Fibroblast of the aortic adventitia (primary cell): ENCODE results near the gene GLS. TPM values are rescaled to one million over a fixed set of nuclear protein-coding genes. Genes with fewer than 3 reads are reported as not detected.
"Not testable (repeated sequence)": the region's sequence is repeated elsewhere in the genome, so short reads cannot be mapped to it uniquely, and the experiment has no call there.

ENCODE experiments used
- DNase-seq: peaks from one replicate; pipeline ENCODE4 v3.0.0-alpha.2; 2010; ENCODE audit warnings: low read depth
- H3K4me3 ChIP-seq: 2 replicates; pipeline ENCODE4 v1.5.1; 2011; ENCODE audit warnings: low read depth, mild to moderate bottlenecking, control low read depth, low read length, moderate library complexity
- CTCF ChIP-seq: IDR thresholded peaks from 2 replicates; pipeline ENCODE4 v1.5.1; 2011; ENCODE audit warnings: mild to moderate bottlenecking, low read length, control low read depth, inconsistent platforms; ENCODE audit not compliant: insufficient read depth
- total RNA-seq: library from RNA; depleted of rRNA; stranded (reverse); fragments of >200 nt; gene quantifications from 2 replicates; pipeline ENCODE4 v1.2.3, GENCODE V29; 2012; ENCODE audit warnings: low replicate concordance

Gene GLS
- total RNA-seq, 1 donor = 116 TPM

DNA sequence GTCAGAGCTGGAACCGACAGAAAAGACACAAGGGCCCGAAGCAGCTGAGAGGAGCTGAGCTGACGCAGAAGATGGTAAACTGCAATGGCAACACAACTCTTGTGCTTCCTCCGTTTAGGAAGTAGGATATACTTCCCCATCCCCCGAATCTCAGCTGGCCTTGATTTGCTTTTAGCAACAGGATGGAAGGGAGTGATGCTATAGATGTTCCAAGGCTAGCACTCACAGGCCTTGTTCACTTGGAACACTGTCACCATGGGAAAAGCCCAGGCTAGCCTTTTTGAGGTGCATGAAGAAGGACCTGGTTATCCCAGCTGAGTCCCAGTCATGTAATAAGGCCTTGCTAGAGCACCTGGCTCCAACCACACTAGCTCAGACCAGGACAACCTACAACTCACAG lies 107.3 kb downstream of the GLS start:
- H3K4me3 ChIP-seq = no peak overlapping the region
- DNase-seq = no peak
- no peak for TF ChIP-seq CTCF

DNA sequence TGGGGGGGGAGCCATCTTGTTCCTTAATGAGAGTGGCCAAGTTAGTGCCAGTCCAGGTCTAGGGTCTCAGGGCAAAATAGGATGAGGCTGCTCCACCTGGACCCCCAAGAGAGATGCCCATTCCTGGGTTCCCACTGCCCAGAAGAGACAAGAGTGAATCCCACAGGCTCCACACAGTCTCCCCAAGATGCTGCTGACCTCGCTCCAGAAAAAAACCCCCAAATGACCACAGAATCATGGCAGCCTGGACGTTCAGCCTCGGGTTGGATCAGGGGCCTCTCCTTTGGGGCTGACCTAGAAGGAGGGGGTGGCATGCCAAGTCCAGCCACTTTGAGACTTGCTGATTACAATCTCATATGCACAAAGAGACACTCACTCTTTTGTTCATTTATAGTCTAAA lies 108.3 kb downstream of the GLS start:
- DNase-seq = no peak
- H3K4me3 ChIP-seq = no peak overlapping the region
- no peak for TF ChIP-seq CTCF

- TF ChIP-seq CTCF = no peak
- no peak overlapping the region for H3K4me3 ChIP-seq
- DNase-seq = no peak
Observed at GRCh38 chr2:190990132-190990531, 109.5 kb downstream of the GLS start.

- H3K4me3 ChIP-seq = no peak overlapping the region
- no peak for DNase-seq
- no peak for TF ChIP-seq CTCF
Observed at GRCh38 chr2:190993292-190993643, 112.6 kb downstream of the GLS start.

GRCh38 chr2:190994148-190994547 lies 113.5 kb downstream of the GLS start:
- no peak for DNase-seq
- no peak for TF ChIP-seq CTCF
- no peak overlapping the region for H3K4me3 ChIP-seq

GRCh38 chr2:190995315-190995714 lies 114.7 kb downstream of the GLS start:
- not testable (repeated sequence) for H3K4me3 ChIP-seq, DNase-seq

DNA sequence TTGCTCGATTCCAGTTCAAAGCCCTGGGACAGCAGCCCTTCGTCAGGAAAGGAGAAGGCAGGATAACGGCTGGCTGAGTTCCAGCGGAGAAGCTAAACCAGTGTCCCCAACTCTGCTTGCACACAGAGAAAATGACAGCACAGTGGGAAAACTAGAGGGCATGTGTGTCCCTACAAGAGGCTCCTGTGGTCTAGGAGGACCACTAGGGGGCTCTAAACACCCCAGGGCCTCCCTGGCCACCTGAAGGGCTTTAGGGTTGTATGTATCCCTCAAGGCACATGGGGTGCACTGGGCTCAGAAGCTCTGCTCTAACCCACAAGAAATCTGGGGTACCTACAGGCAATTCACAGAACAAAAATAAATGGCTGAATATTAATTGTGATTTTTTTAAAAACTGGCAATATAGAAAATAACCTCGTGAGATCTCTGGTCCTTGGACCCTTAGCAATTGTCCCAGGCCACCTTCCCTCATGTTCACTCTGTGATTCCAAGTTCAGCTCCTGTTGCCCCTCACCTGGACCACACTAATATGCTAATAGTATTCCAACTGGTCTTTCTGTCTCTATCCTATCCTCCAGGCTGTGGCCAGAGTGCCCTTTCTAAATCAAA lies 115.8 kb downstream of the GLS start:
- DNase-seq = peak; percentile 41
- peak; percentile 79 for TF ChIP-seq CTCF
- no peak overlapping the region for H3K4me3 ChIP-seq

GRCh38 chr2:190996947-190997346 lies 116.3 kb downstream of the GLS start:
- no peak for DNase-seq
- H3K4me3 ChIP-seq = no peak overlapping the region
- no peak for TF ChIP-seq CTCF
